Measurements from ENCODE around the gene SLC16A11. TPM values are rescaled to one million over a fixed set of nuclear protein-coding genes. Genes with fewer than 3 reads are reported as not detected.

The SLC16A11 gene
- total and polyA plus RNA-seq, 9 of the 15 experiments (the other 6 are each of a cell fraction or from before 2014, with no cell fraction given): not detected

DNA sequence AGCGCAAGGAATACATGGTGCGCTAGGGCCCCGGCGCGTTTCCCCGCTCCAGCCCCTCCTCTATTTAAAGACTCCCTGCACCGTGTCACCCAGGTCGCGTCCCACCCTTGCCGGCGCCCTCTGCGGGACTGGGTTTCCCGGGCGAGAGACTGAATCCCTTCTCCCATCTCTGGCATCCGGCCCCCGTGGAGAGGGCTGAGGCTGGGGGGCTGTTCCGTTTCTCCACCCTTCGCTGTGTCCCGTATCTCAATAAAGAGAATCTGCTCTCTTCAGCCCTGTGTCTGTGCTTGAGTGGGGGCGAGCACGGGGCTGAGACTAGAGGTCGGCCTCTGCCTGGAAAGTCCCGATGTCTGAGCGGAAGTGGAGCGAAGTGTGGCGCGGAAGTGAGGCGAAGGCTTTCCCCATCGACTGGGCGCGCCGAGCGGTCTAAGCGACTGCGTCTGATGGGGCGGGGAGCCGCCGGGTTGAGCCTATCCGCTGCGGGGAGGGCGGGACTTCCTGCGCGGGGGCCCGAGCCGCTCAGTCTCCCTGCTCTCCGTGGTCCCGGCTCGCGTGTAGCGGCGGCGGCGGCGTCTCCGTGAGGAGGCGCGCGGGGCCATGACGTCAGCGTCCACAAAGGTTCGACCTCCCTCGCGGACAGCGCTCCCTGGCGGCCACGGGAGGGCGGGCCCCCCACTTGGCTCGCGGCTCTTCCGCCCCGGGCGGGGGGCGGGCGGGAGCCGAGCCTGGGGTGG, 29.5 kb downstream of the SLC16A11 start (continued):
- no peak for TF ChIP-seq ZNF324 (CRISPR knock-in tag; IDR thresholded peaks at IDR 0.05)

DNA sequence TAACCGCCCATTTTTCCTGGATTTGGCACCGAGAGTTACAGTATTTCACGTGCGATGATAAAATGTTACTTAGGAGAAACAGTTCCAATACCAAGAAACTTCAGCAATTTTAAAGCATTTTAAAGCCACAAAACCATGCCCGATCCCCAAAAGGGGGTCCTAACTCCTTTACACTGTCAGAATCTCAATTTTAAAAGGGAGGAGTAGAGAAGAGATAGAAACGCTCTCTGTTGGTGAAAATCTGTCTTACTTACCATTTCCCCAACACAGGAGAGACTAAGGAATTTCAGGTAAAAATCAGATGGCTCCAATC, 32.0 kb downstream of the SLC16A11 start:
- no peaks in the 10 kb centered on the region for H3K9me3 ChIP-seq (replicated peaks; ENCODE audit: control insufficient read depth, insufficient read depth, low read depth, low read length)
- H3K9ac ChIP-seq (ENCODE audit: insufficient read depth in 1 of 2, low read depth in 2 of 2, low read length in 2 of 2): peak overlapping the region; percentile 88 to 98
- intact Hi-C loops (cut with micrococcal nuclease) (loop anchor here (5.0 kb wide), 1 partner anchor 345 kb away; no protein-coding TSS in a partner anchor), in situ Hi-C loops (cut with MboI) (loop anchor here (5.0 kb wide), 1 partner anchor 170 kb away; no protein-coding TSS in a partner anchor)
- H2AFZ ChIP-seq (ENCODE audit: low read depth, low read length): peak overlapping the region; percentile 91
- ChIA-PET POLR2A (interaction anchor here (0.6 to 1.3 kb wide), 5 partner anchors 15 to 168 kb away, joined by 3 to 4 read pairs (median 3); partner anchors contain the start of gene SLC16A13), CTCF (ENCODE audit: low intra/inter-chr PET ratio) (no interaction called here)
- FAIRE-seq: no peak
- WGBS (ENCODE audit: insufficient coverage, low coverage, missing lambda C conversion rate): 0% methylated on average over 5 of the region's 6 CpGs
- DNase-seq (ENCODE audit: extremely low read depth in 1 of 4, low spot score in 3 of 4): no peak
- no peaks in the 10 kb centered on the region for H4K20me1 ChIP-seq (replicated peaks; ENCODE audit: control insufficient read depth, insufficient read depth, low read length)
- peaks cover 22% of the 10 kb centered on the region; the same call in 2 of the 3 replicates for H3K36me3 ChIP-seq (ENCODE audit: control insufficient read depth, insufficient read depth, low read length)
- TSS peak; percentile 77 for BruUV-seq (replicated peaks)
- TF ChIP-seq ZNF197 (CRISPR knock-in tag; IDR thresholded peaks at IDR 0.05; ENCODE audit: low read depth): 0 out of 2 replicates have a peak, but pooled peaks have one; percentile 40
- no peak for TF ChIP-seq ZNF253 (CRISPR knock-in tag; conservative IDR thresholded peaks at IDR 0.05)
- peaks cover 56% of the 10 kb centered on the region for H3K79me2 ChIP-seq (ENCODE audit: control insufficient read depth, insufficient read depth, low read length)
- peaks cover 25 to 31% of the 10 kb centered on the region in 2 experiments for H3K4me1 ChIP-seq (replicated peaks in 1 of 2; ENCODE audit: control insufficient read depth in 2 of 2, insufficient read depth in 2 of 2, low read length in 2 of 2)
- no peak for ATAC-seq
- peak overlapping the region; percentile 100 for H3K4me2 ChIP-seq (ENCODE audit: insufficient read depth, low read length)
- H3K27ac ChIP-seq (ENCODE audit: extremely low read depth, low read depth, low read length): peak overlapping the region; percentile 96
- H3K4me3 ChIP-seq: peak overlapping the region; percentile 81
- H3K9me1 ChIP-seq (ENCODE audit: control insufficient read depth, insufficient read depth, low read length): no peaks in the 10 kb centered on the region
- no peaks in the 10 kb centered on the region for H3K27me3 ChIP-seq (ENCODE audit: control insufficient read depth in 2 of 2, insufficient read depth in 2 of 2, low read length in 2 of 2)
